GM12873 (cell line): Measurements from ENCODE around the gene COX5A.

Experiments used
- TF ChIP-seq, protein P1 (sequence below): IDR thresholded peaks from 2 replicates; pipeline ENCODE4 v1.5.1; 2012; ENCODE audit warnings: low read depth, mild to moderate bottlenecking, moderate library complexity, low read length, control low read depth; ENCODE audit not compliant: insufficient read depth; ENCODE audit errors: missing control alignments

COX5A gene

DNA sequence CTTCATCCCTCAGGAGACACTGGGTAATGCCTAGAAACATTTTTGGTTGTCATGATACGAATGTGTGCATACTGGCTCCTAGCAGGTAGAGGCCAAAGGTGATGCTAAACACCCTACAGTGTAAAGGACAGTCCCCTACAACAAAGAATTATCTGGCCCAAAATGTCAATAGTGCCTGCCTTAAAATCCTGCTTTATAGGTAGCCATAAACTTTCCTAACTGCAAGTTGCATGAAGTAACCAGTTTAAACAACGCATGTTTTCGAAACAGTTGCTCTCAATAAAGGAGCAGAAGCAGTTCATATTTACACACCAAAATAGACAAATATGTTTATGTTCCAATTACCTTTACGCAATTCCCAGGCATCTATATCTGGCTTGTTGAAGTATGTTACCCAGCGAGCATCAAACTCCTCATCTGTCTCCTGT is 9.1 kb downstream of the COX5A start:
- TF ChIP-seq, protein P1, sequence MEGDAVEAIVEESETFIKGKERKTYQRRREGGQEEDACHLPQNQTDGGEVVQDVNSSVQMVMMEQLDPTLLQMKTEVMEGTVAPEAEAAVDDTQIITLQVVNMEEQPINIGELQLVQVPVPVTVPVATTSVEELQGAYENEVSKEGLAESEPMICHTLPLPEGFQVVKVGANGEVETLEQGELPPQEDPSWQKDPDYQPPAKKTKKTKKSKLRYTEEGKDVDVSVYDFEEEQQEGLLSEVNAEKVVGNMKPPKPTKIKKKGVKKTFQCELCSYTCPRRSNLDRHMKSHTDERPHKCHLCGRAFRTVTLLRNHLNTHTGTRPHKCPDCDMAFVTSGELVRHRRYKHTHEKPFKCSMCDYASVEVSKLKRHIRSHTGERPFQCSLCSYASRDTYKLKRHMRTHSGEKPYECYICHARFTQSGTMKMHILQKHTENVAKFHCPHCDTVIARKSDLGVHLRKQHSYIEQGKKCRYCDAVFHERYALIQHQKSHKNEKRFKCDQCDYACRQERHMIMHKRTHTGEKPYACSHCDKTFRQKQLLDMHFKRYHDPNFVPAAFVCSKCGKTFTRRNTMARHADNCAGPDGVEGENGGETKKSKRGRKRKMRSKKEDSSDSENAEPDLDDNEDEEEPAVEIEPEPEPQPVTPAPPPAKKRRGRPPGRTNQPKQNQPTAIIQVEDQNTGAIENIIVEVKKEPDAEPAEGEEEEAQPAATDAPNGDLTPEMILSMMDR: no peak

DNA sequence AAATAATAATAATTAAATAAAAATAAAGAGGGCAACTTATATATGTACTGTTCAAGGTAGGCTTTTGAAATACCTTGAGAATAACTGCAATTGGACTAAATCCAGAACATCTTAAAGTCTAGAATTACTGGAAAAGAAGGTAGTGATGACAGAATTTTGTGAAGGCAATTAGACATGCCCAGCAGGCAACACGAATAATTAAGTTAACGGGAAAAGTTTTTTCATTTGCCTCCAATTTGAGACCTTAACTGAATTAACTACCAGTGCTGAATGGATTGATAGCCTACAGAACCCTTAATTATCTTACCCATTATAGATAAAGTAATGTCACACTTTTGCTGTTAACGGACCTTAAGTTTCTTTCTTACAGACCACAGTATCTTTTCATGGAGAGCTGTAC is 13.3 kb downstream of the COX5A start:
- TF ChIP-seq, protein P1: no peak

DNA sequence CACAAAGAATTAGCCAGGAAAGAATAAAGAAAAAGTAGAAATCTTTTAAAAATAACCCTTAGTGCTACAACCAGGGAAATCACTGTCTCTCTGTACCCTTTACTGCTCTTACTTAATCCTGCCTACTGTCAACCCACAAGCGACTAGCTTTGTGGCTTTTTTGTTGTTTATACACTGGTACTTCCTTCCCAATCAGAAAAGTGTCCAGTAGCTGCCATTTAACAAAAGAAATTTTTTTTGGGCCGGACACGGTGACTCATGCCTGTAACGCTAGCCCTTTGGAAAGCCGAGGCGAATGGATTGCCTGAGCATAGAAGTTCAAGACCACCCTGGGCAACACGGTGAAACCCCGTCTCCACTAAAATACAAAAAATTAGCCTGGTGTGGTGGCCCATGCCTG is 17.4 kb downstream of the COX5A start:
- TF ChIP-seq, protein P1: no peak

DNA sequence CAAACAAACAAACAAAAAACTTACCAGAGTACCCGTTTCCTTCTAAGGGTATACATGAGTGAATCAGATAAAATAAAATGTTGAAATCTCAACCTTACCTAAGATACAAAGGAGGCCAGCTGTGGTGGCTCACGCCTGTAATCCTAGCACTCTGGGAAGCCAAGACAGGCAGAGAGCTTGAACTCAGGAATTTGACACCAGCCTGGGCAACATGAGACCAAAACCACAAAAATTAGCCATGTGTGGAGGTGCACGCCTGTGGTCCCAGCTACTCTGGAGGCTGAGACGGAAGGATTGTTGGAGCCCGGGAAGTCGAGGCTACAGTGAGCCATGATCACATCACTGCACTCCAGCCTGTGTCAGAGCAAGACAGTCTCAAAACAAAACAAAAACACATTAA is 20.2 kb downstream of the COX5A start:
- TF ChIP-seq, protein P1: no peak

DNA sequence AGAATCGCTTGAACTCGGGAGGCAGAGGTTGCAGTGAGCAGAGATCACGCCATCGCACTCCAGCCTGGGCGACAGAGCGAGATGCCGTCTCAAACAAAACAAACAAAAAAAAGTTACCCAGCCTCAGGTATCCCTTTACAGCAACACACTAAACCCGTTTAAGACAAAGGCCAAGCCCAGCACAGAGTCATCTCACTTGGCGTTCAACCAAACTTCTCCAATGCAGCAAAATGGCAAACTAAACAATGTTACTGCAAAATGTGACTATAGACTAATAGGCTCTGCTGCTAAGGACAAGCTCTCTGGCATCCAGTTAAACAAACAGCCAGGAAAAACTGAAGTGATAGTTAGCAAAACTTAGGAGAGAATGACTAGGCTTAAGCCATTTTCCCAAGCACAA is 24.8 kb downstream of the COX5A start:
- TF ChIP-seq, protein P1: no peak

DNA sequence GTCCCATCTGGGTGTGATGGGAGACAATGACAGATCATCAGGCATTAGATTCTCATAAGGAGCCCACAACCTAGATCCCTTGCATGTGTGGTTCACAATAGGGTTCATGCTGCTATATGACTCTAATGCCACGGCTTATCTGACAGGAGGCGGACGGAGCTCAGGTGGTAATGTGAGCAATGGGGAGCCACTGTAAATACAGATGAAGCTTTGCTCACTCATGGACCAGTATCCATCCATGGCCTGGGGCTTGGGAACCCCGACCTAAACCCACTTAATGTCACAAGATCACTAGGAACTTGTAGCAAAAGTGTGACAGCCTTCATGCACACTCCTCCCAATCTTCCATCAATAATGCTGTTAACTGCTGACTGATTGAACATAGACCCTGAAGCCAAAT is 29.2 kb downstream of the COX5A start:
- TF ChIP-seq, protein P1: no peak

DNA sequence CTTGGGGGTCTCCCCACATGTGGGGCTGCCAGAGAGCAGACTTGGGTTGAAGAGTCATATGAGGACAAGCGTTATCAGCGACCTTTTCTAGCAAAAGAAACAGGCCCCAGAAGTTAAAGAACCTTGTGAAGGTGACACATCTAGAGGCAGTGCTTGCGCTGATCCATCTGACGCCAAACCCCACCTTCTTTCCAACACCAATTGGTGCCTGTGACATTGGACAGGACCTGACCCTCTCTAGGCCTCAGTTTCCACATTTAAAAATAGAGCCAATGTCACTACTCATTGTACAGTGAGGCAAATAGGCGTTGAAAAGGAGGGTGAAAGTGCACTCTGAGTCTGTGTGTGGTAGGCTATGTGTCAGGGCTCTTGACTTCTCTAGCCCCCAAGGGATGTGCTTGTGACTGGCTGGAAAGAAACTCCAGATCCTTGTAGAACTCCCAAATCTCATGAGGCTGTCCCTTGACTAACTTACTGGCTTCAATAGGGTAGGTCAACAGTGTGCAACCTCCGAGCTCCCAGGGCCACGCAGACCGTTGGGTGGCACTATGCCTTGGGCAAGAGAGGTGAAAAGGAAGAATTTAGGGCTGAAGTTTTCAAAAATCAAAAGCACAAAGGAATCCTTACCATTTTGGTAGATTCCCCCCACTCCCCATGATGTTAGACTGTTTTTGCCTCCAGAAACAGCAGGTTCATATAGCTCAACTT is 30.6 kb downstream of the COX5A start:
- TF ChIP-seq, protein P1: no peak
